GM13976 (cell line): Measurements from ENCODE around the gene ADRB1.

Source experiments
- DNase-seq: peaks from one replicate; pipeline ENCODE4 v3.0.0; 2012; ENCODE audit warnings: low spot score
- CTCF ChIP-seq: IDR thresholded peaks from 2 replicates; pipeline ENCODE4 v1.5.1; 2012; ENCODE audit warnings: borderline replicate concordance, mild to moderate bottlenecking; ENCODE audit not compliant: insufficient read depth; ENCODE audit errors: extremely low read depth, missing control alignments, control extremely low read depth
- in situ Hi-C: fragments of 300-500 bp; cut with MboI; formaldehyde crosslinking; loops from one replicate; pipeline ENCODE4 v1.12.0; 2022; ENCODE audit warnings: low sequenced_read_pairs, mixed read lengths, inconsistent platforms; ENCODE audit not compliant: unreplicated experiment

Gene ADRB1

GRCh38 chr10:114073395-114074186 lies 29.9 kb downstream of the ADRB1 start:
- no peak for DNase-seq
- TF ChIP-seq CTCF = no peak
- in situ Hi-C loops = no loop called here

- DNase-seq = no peak
- no peak for TF ChIP-seq CTCF
- in situ Hi-C loops = no loop called here
Measured at GRCh38 chr10:114075093-114075492, 31.4 kb downstream of the ADRB1 start.

GRCh38 chr10:114077347-114077746 lies 33.7 kb downstream of the ADRB1 start:
- in situ Hi-C loops = no loop called here
- no peak for TF ChIP-seq CTCF
- no peak for DNase-seq

- TF ChIP-seq CTCF = no peak
- DNase-seq = no peak
- in situ Hi-C loops = no loop called here
Measured at GRCh38 chr10:114077815-114078219, 34.2 kb downstream of the ADRB1 start.

- in situ Hi-C loops = no loop called here
- no peak for TF ChIP-seq CTCF
- no peak for DNase-seq
Measured at GRCh38 chr10:114078346-114078745, 34.7 kb downstream of the ADRB1 start.

GRCh38 chr10:114079421-114079820 lies 35.8 kb downstream of the ADRB1 start:
- in situ Hi-C loops = no loop called here
- DNase-seq = no peak
- TF ChIP-seq CTCF = no peak
